ENCODE measurements around the gene RNF4.
"Not testable (repeated sequence)": the region's sequence is repeated elsewhere in the genome, so short reads cannot be mapped to it uniquely, and the experiment has no call there.

Gene RNF4

GRCh38 chr4:2537011-2537830 is 68.3 kb downstream of the RNF4 start:
- peak; percentile 48 to 60 for DNase-seq

GRCh38 chr4:2543580-2544191 is 74.8 kb downstream of the RNF4 start:
- not testable (repeated sequence) for DNase-seq

GRCh38 chr4:2545321-2546013 is 76.6 kb downstream of the RNF4 start:
- no peak for DNase-seq

- no peak for DNase-seq
These were observed 77.4 kb downstream of the RNF4 start for GRCh38 chr4:2546286-2546823.

GRCh38 chr4:2546961-2547691 is 78.2 kb downstream of the RNF4 start:
- DNase-seq: not testable (repeated sequence)

- DNase-seq: no peak
These were observed 82.2 kb downstream of the RNF4 start for GRCh38 chr4:2551118-2551517.

- DNase-seq: no peak
These were observed 83.9 kb downstream of the RNF4 start for GRCh38 chr4:2552806-2553205.

GRCh38 chr4:2558301-2558700 is 89.4 kb downstream of the RNF4 start:
- no peak for DNase-seq

- no peak for DNase-seq
These were observed 91.3 kb downstream of the RNF4 start for GRCh38 chr4:2560167-2560566.

Data from CD4-positive, alpha-beta T cell treated with Interleukin-4 for 1 hour (primary cell).